Skin of body (tissue), 2 donors: ENCODE measurements around the gene DDX51. TPM values are rescaled to one million over a fixed set of nuclear protein-coding genes. Genes with fewer than 3 reads are reported as not detected.
A peak's percentile ranks its signal among the peaks of the same experiment; 100 is the strongest.

ENCODE experiments used
- DNase-seq: peaks from one replicate; lab custom pipeline; 2025; lab: John Stamatoyannopoulos, UW
- total RNA-seq: library from RNA; depleted of rRNA; stranded (reverse); fragments of >200 nt; gene quantifications from one replicate; pipeline ENCODE4 v1.2.3, GENCODE V29; 2014

The DDX51 gene
- total RNA-seq, 1 donor from 2014 or later: 9.9 TPM

GRCh38 chr12:132179431-132180362 is 35.6 kb upstream of the DDX51 start:
- no peak for DNase-seq

GRCh38 chr12:132178801-132179401 is 34.8 kb upstream of the DDX51 start:
- no peak for DNase-seq

GRCh38 chr12:132178316-132178715 is 34.2 kb upstream of the DDX51 start:
- no peak for DNase-seq

- DNase-seq: no peak
Measured at GRCh38 chr12:132176920-132177551, 32.9 kb upstream of the DDX51 start.

- DNase-seq: no peak
Measured at GRCh38 chr12:132176385-132176919, 32.3 kb upstream of the DDX51 start.

- no peak for DNase-seq
Measured at GRCh38 chr12:132175496-132176384, 31.6 kb upstream of the DDX51 start.

- no peak for DNase-seq
Measured at GRCh38 chr12:132174839-132175490, 30.8 kb upstream of the DDX51 start.

GRCh38 chr12:132174015-132174838 is 30.1 kb upstream of the DDX51 start:
- no peak for DNase-seq

- DNase-seq: no peak
Measured at GRCh38 chr12:132173135-132174014, 29.3 kb upstream of the DDX51 start.

- DNase-seq: no peak
Measured at GRCh38 chr12:132172619-132173018, 28.5 kb upstream of the DDX51 start.

- DNase-seq: no peak
Measured at GRCh38 chr12:132171968-132172521, 27.9 kb upstream of the DDX51 start.

- no peak for DNase-seq
Measured at GRCh38 chr12:132171293-132171967, 27.3 kb upstream of the DDX51 start.

- DNase-seq: no peak
Measured at GRCh38 chr12:132170637-132171292, 26.6 kb upstream of the DDX51 start.

- peak; percentile 45 for DNase-seq
Measured at GRCh38 chr12:132170094-132170636, 26.0 kb upstream of the DDX51 start.

GRCh38 chr12:132169376-132169775 is 25.3 kb upstream of the DDX51 start:
- DNase-seq: no peak

GRCh38 chr12:132168311-132169031 is 24.4 kb upstream of the DDX51 start:
- no peak for DNase-seq
